MM.1S (cell line): ENCODE measurements around the gene TRAPPC11.
A peak's percentile ranks its signal among the peaks of the same experiment; 100 is the strongest.
"Not testable (repeated sequence)": the region's sequence is repeated elsewhere in the genome, so short reads cannot be mapped to it uniquely, and the experiment has no call there.

ENCODE experiments used
- DNase-seq: peaks from one replicate; pipeline ENCODE4 v3.0.0-alpha.2; 2015
- H2AFZ ChIP-seq: fragments of 300-600 bp; sonication (generic); 2 replicates; pipeline ENCODE4 v1.6.0; 2016; ENCODE audit warnings: antibody characterized with exemption, low read length
- H3F3A ChIP-seq: fragments of 300-600 bp; sonication (generic); 2 replicates; pipeline ENCODE4 v1.6.1; 2016; ENCODE audit warnings: mild to moderate bottlenecking, antibody characterized with exemption, low read length, moderate library complexity, mixed read lengths; ENCODE audit not compliant: insufficient read depth
- H3K27ac ChIP-seq: fragments of 300-600 bp; sonication (generic); 2 replicates; pipeline ENCODE4 v1.5.1; 2016; ENCODE audit warnings: mild to moderate bottlenecking, low read length
- H3K27me3 ChIP-seq: fragments of 300-600 bp; sonication (generic); replicated peaks from 2 replicates; pipeline ENCODE4 v1.6.0; 2016; ENCODE audit warnings: low read length; ENCODE audit not compliant: insufficient read depth
- H3K36me3 ChIP-seq: fragments of 300-600 bp; sonication (generic); replicated peaks from 2 replicates; pipeline ENCODE4 v1.6.1; 2016; ENCODE audit warnings: mild to moderate bottlenecking, low read length, mixed read lengths; ENCODE audit not compliant: insufficient read depth
- H3K4me1 ChIP-seq: fragments of 300-600 bp; sonication (generic); 2 replicates; pipeline ENCODE4 v1.6.1; 2016; ENCODE audit warnings: low read length, mixed read lengths
- H3K4me2 ChIP-seq: fragments of 300-600 bp; sonication (generic); 2 replicates; pipeline ENCODE4 v1.6.0; 2016; ENCODE audit warnings: low read depth, low read length
- H3K4me3 ChIP-seq: fragments of 300-600 bp; sonication (generic); 2 replicates; pipeline ENCODE4 v1.5.1; 2016; ENCODE audit warnings: low read length, mixed read lengths
- H3K79me2 ChIP-seq: fragments of 300-600 bp; sonication (generic); 2 replicates; pipeline ENCODE4 v1.6.1; 2016; ENCODE audit warnings: mixed run types, low read length, mixed read lengths
- H3K9ac ChIP-seq: fragments of 300-600 bp; sonication (generic); 2 replicates; pipeline ENCODE4 v1.6.1; 2016; ENCODE audit warnings: low read length, mixed read lengths
- H3K9me2 ChIP-seq: fragments of 300-600 bp; sonication (generic); replicated peaks from 2 replicates; pipeline ENCODE4 v1.6.1; 2016; ENCODE audit warnings: mild to moderate bottlenecking, low read length, mixed read lengths; ENCODE audit not compliant: insufficient read depth
- H3K9me3 ChIP-seq: fragments of 300-600 bp; sonication (generic); replicated peaks from 2 replicates; pipeline ENCODE4 v1.6.1; 2016; ENCODE audit warnings: mild to moderate bottlenecking, low read length, mixed read lengths; ENCODE audit not compliant: insufficient read depth
- H4K20me1 ChIP-seq: fragments of 300-600 bp; sonication (generic); 2 replicates; pipeline ENCODE4 v1.6.1; 2016; ENCODE audit warnings: mild to moderate bottlenecking, low read length, moderate library complexity, mixed read lengths; ENCODE audit not compliant: insufficient read depth
- CTCF ChIP-seq: fragments of 300-600 bp; sonication (generic); IDR thresholded peaks from 2 replicates; pipeline ENCODE4 v1.5.1; 2016; ENCODE audit warnings: antibody characterized with exemption, low read length, mixed read lengths
- EZH2 ChIP-seq: fragments of 300-600 bp; sonication (generic); optimal IDR thresholded peaks from 2 replicates; pipeline ENCODE3; 2017; ENCODE audit warnings: low read depth, mild to moderate bottlenecking, antibody characterized with exemption, low read length, mixed read lengths
- EZH2phosphoT487 ChIP-seq: fragments of 300-600 bp; sonication (generic); IDR thresholded peaks from 2 replicates; pipeline ENCODE4 v1.6.1; 2018; ENCODE audit warnings: antibody characterized with exemption, low read length

TRAPPC11 gene

GRCh38 chr4:183722731-183723560 lies 63.9 kb downstream of the TRAPPC11 start:
- peak overlapping the region; percentile 41; the same call in 1 of the 2 replicates for H3K9ac ChIP-seq
- H3K4me1 ChIP-seq = peaks cover 8% of the 10 kb centered on the region
- no peaks in the 10 kb centered on the region for H4K20me1 ChIP-seq
- H3K4me3 ChIP-seq = peak overlapping the region; percentile 49
- no peaks in the 10 kb centered on the region for H3K9me3 ChIP-seq
- H2AFZ ChIP-seq = peak overlapping the region; percentile 48
- H3K36me3 ChIP-seq = no peaks in the 10 kb centered on the region
- no peaks in the 10 kb centered on the region for H3K9me2 ChIP-seq
- DNase-seq = peak; percentile 98
- peak overlapping the region; percentile 81; the same call in 1 of the 2 replicates for H3K4me2 ChIP-seq
- peak overlapping the region; percentile 84 for H3K27ac ChIP-seq
- H3F3A ChIP-seq = peaks cover 34% of the 10 kb centered on the region
- peak; percentile 10; the same call in 1 of the 2 replicates for TF ChIP-seq CTCF
- no peak for TF ChIP-seq EZH2phosphoT487
- no peaks in the 10 kb centered on the region for H3K79me2 ChIP-seq
- H3K27me3 ChIP-seq = no peaks in the 10 kb centered on the region

GRCh38 chr4:183723561-183724228 lies 64.6 kb downstream of the TRAPPC11 start:
- Histone ChIP-seq H2AFZ (peak overlapping the region; percentile 48), H3K9ac (peak overlapping the region; percentile 17; the same call in 1 of the 2 replicates), H3K4me1 (peaks cover 8% of the 10 kb centered on the region), H3K36me3 (no peaks in the 10 kb centered on the region), H3F3A (peaks cover 34% of the 10 kb centered on the region), H3K9me2 (no peaks in the 10 kb centered on the region), H3K27me3 (no peaks in the 10 kb centered on the region), H3K27ac (peak overlapping the region; percentile 84), H3K9me3 (no peaks in the 10 kb centered on the region), H3K4me3 (peak overlapping the region; percentile 49), H4K20me1 (no peaks in the 10 kb centered on the region), H3K4me2 (peak overlapping the region; percentile 81), H3K79me2 (no peaks in the 10 kb centered on the region)
- DNase-seq = no peak
- no peak for TF ChIP-seq CTCF
- TF ChIP-seq EZH2phosphoT487 = no peak
- no peak for TF ChIP-seq EZH2

- H2AFZ ChIP-seq, DNase-seq, H3K36me3 ChIP-seq, H3K9me2 ChIP-seq, H3K27me3 ChIP-seq, H3K4me2 ChIP-seq, H4K20me1 ChIP-seq, H3K27ac ChIP-seq, H3K79me2 ChIP-seq, H3K4me3 ChIP-seq, H3K9me3 ChIP-seq, H3K4me1 ChIP-seq, H3K9ac ChIP-seq: not testable (repeated sequence)
- peaks cover 30% of the 10 kb centered on the region for H3F3A ChIP-seq
These were observed 66.5 kb downstream of the TRAPPC11 start for GRCh38 chr4:183725585-183725984.

GRCh38 chr4:183727482-183727881 lies 68.4 kb downstream of the TRAPPC11 start:
- no peak for DNase-seq
- Histone ChIP-seq H3K9me2 (no peaks in the 10 kb centered on the region), H3K4me3 (no peak overlapping the region), H3K9me3 (no peaks in the 10 kb centered on the region), H3K4me2 (no peak overlapping the region), H3K27me3 (no peaks in the 10 kb centered on the region), H3K9ac (no peak overlapping the region), H3K36me3 (no peaks in the 10 kb centered on the region), H3K79me2 (no peaks in the 10 kb centered on the region), H2AFZ (no peak overlapping the region), H4K20me1 (no peaks in the 10 kb centered on the region), H3K27ac (no peak overlapping the region), H3K4me1 (peaks cover 8% of the 10 kb centered on the region), H3F3A (peaks cover 14% of the 10 kb centered on the region)
- TF ChIP-seq EZH2phosphoT487 (no peak), EZH2 (no peak), CTCF (no peak)
